K562 (cell line): ENCODE measurements around the gene IGF1R. TPM values are rescaled to one million over a fixed set of nuclear protein-coding genes. Genes with fewer than 3 reads are reported as not detected.

Source experiments
- ATF7 ChIP-seq: fragments of 450-650 bp; IDR thresholded peaks from 2 replicates; pipeline ENCODE4 v1.7.1; 2014; ENCODE audit warnings: mild to moderate bottlenecking, moderate library complexity
- CBFA2T2 ChIP-seq: fragments of 450-650 bp; conservative IDR thresholded peaks from 2 replicates; pipeline ENCODE4 v1.6.1; 2017; ENCODE audit warnings: mild to moderate bottlenecking
- COPS2 ChIP-seq: fragments of 450-650 bp; conservative IDR thresholded peaks from 2 replicates; pipeline ENCODE4 v1.6.1; 2016; ENCODE audit warnings: mild to moderate bottlenecking, moderate library complexity
- CTBP1 ChIP-seq: fragments of 450-650 bp; IDR thresholded peaks from 2 replicates; pipeline ENCODE4 v1.6.1; 2016; ENCODE audit warnings: borderline replicate concordance
- HES1 ChIP-seq: fragments of 450-650 bp; IDR thresholded peaks from 2 replicates; pipeline ENCODE4 v1.6.1; 2016; ENCODE audit warnings: low read depth, mild to moderate bottlenecking, moderate library complexity
- MCM5 ChIP-seq: fragments of 450-650 bp; IDR thresholded peaks from 2 replicates; pipeline ENCODE4 v1.6.1; 2016; ENCODE audit warnings: low read depth
- SNIP1 ChIP-seq: fragments of 450-650 bp; IDR thresholded peaks from 2 replicates; pipeline ENCODE4 v1.7.1; 2017; ENCODE audit warnings: low read depth, mild to moderate bottlenecking
- SP1 ChIP-seq: sonication (generic); formaldehyde crosslinking; IDR thresholded peaks from 2 replicates; pipeline ENCODE4 v1.8.1; 2022; ENCODE audit warnings: mild to moderate bottlenecking, missing genetic modification reagents
- ZNF584 ChIP-seq: fragments of 200-800 bp; sonication (Bioruptor generic); IDR thresholded peaks from 2 replicates; pipeline ENCODE4 v1.6.1; 2016; ENCODE audit warnings: low read depth, mild to moderate bottlenecking, missing genetic modification characterization, missing compliant biosample characterization
- ZNF77 ChIP-seq: fragments of 250-450 bp; sonication (Bioruptor Pico); IDR thresholded peaks from 2 replicates; pipeline ENCODE4 v1.5.0; 2020
- polyA plus RNA-seq, 8 experiments: library from polyadenylated mRNA; depleted of rRNA in 4 of 8; stranded (reverse) in 5 of 8; unstranded in 3 of 8; fragments of >200 nt; fragmentation: Nextera tagmentation in 2 of 8; fragmentation: Illumina TruSeq in 1 of 8; extraction: Ambion mirVana in 2 of 8; extraction: Trizol in 1 of 8; gene quantifications; 2 replicates each; pipeline versions ENCODE4 v1.2.1 to v1.2.3, GENCODE V29; 2011 to 2014; ENCODE audit warnings: inconsistent platforms in 1 of 8, missing spikeins in 1 of 8
- total RNA-seq, 7 experiments: library from RNA; depleted of rRNA in 6 of 7; stranded (reverse); fragments of >200 nt in 6 of 7; fragmentation: Illumina TruSeq in 2 of 7; extraction: Trizol in 2 of 7; gene quantifications; 2 replicates each; pipeline versions ENCODE4 v1.2.1 to v1.2.3, GENCODE V29; 2011 to 2021; ENCODE audit warnings: low replicate concordance in 1 of 7
- TF ChIP-seq, protein P1 (sequence below): fragments of 450-650 bp; formaldehyde crosslinking; IDR thresholded peaks from 2 replicates; pipeline ENCODE4 v1.4.0; 2020; ENCODE audit warnings: mild to moderate bottlenecking, moderate library complexity
- TF ChIP-seq, protein P2 (sequence below): sonication (generic); formaldehyde crosslinking; IDR thresholded peaks from 2 replicates; pipeline ENCODE4 v1.8.0; 2023; ENCODE audit warnings: mild to moderate bottlenecking, missing genetic modification reagents
- TF ChIP-seq, protein P3 (sequence below): fragments of 250-450 bp; sonication (Bioruptor Pico); IDR thresholded peaks from 2 replicates; pipeline ENCODE4 v1.5.1; 2021; ENCODE audit warnings: mild to moderate bottlenecking
- TF ChIP-seq, protein P4 (sequence below), 2 experiments: fragments of 450-650 bp; IDR thresholded peaks; 2 replicates each; pipeline ENCODE4 v1.6.1; 2018; ENCODE audit warnings: mild to moderate bottlenecking in 2 of 2, low read depth in 1 of 2; ENCODE audit not compliant: partially characterized antibody in 2 of 2

Gene IGF1R
- total and polyA plus RNA-seq, 9 of the 15 experiments (the other 6 are each of a cell fraction or from before 2014, with no cell fraction given): 0.35 to 8.0 (median 1.6) TPM

DNA sequence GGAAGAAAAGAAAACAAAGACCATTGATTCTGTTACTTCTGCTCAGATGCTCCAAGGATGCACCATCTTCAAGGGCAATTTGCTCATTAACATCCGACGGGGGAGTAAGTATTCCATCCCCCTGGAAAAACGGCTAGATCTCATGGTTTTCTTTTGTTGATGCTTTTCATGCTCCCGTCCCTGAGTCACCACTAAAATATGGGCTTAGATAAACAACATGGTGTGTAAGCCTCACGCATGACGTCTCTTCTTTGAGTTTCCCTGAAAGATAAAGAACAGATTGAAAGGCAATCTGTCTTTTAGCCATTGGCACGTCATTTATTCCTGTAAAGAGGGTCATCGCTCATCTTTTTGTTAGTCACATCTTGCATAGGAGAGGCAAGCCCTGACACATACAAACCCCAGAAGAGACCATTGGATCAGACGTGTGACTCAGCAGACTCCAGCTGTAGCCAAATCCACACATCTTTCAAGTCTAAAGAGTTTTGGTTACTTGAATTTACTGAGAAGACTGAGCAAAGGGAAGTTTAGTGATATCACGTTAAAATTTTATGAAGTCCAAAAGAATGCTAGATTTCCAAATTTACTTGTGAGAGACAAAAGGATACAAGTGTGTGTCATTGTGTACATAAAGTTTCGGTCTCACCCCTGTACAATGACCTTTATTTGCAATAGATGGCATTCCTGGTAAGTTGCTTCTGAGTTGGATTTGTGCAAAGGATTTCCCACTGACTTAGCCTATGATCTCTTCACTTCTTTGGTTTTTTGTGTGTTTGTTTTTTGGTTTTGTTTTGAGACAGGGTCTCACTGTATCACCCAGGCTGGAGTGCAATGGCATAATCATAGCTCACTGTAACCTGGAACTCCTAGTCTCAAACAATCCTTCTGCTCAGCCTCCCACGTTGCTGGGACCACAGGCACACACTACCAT lies 248.7 kb downstream of the IGF1R start (continued):
- TF ChIP-seq, protein P1, sequence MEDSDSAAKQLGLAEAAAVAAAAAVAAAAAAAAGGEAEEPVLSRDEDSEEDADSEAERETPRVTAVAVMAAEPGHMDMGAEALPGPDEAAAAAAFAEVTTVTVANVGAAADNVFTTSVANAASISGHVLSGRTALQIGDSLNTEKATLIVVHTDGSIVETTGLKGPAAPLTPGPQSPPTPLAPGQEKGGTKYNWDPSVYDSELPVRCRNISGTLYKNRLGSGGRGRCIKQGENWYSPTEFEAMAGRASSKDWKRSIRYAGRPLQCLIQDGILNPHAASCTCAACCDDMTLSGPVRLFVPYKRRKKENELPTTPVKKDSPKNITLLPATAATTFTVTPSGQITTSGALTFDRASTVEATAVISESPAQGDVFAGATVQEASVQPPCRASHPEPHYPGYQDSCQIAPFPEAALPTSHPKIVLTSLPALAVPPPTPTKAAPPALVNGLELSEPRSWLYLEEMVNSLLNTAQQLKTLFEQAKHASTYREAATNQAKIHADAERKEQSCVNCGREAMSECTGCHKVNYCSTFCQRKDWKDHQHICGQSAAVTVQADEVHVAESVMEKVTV: no peak
- no peak for TF ChIP-seq SNIP1
- TF ChIP-seq COPS2: no peak
- TF ChIP-seq, protein P2, sequence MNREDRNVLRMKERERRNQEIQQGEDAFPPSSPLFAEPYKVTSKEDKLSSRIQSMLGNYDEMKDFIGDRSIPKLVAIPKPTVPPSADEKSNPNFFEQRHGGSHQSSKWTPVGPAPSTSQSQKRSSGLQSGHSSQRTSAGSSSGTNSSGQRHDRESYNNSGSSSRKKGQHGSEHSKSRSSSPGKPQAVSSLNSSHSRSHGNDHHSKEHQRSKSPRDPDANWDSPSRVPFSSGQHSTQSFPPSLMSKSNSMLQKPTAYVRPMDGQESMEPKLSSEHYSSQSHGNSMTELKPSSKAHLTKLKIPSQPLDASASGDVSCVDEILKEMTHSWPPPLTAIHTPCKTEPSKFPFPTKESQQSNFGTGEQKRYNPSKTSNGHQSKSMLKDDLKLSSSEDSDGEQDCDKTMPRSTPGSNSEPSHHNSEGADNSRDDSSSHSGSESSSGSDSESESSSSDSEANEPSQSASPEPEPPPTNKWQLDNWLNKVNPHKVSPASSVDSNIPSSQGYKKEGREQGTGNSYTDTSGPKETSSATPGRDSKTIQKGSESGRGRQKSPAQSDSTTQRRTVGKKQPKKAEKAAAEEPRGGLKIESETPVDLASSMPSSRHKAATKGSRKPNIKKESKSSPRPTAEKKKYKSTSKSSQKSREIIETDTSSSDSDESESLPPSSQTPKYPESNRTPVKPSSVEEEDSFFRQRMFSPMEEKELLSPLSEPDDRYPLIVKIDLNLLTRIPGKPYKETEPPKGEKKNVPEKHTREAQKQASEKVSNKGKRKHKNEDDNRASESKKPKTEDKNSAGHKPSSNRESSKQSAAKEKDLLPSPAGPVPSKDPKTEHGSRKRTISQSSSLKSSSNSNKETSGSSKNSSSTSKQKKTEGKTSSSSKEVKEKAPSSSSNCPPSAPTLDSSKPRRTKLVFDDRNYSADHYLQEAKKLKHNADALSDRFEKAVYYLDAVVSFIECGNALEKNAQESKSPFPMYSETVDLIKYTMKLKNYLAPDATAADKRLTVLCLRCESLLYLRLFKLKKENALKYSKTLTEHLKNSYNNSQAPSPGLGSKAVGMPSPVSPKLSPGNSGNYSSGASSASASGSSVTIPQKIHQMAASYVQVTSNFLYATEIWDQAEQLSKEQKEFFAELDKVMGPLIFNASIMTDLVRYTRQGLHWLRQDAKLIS (CRISPR knock-in tag): no peak
- no peak for TF ChIP-seq HES1
- TF ChIP-seq, protein P3, sequence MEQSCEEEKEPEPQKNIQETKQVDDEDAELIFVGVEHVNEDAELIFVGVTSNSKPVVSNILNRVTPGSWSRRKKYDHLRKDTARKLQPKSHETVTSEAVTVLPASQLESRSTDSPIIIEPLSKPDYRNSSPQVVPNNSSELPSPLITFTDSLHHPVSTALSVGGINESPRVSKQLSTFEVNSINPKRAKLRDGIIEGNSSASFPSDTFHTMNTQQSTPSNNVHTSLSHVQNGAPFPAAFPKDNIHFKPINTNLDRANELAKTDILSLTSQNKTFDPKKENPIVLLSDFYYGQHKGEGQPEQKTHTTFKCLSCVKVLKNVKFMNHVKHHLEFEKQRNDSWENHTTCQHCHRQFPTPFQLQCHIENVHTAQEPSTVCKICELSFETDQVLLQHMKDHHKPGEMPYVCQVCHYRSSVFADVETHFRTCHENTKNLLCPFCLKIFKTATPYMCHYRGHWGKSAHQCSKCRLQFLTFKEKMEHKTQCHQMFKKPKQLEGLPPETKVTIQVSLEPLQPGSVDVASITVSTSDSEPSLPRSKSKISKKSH: no peak
- TF ChIP-seq CBFA2T2: peak; percentile 67
- TF ChIP-seq MCM5: no peak
- no peak for TF ChIP-seq SP1
- TF ChIP-seq ZNF77: no peak
- peak; percentile 58; the same call in 1 of the 2 replicates for TF ChIP-seq ATF7
- peak; percentile 26; the same call in 1 of the 2 replicates for TF ChIP-seq CTBP1
- no peak for TF ChIP-seq ZNF584 (CRISPR knock-in tag)
- TF ChIP-seq, protein P4, sequence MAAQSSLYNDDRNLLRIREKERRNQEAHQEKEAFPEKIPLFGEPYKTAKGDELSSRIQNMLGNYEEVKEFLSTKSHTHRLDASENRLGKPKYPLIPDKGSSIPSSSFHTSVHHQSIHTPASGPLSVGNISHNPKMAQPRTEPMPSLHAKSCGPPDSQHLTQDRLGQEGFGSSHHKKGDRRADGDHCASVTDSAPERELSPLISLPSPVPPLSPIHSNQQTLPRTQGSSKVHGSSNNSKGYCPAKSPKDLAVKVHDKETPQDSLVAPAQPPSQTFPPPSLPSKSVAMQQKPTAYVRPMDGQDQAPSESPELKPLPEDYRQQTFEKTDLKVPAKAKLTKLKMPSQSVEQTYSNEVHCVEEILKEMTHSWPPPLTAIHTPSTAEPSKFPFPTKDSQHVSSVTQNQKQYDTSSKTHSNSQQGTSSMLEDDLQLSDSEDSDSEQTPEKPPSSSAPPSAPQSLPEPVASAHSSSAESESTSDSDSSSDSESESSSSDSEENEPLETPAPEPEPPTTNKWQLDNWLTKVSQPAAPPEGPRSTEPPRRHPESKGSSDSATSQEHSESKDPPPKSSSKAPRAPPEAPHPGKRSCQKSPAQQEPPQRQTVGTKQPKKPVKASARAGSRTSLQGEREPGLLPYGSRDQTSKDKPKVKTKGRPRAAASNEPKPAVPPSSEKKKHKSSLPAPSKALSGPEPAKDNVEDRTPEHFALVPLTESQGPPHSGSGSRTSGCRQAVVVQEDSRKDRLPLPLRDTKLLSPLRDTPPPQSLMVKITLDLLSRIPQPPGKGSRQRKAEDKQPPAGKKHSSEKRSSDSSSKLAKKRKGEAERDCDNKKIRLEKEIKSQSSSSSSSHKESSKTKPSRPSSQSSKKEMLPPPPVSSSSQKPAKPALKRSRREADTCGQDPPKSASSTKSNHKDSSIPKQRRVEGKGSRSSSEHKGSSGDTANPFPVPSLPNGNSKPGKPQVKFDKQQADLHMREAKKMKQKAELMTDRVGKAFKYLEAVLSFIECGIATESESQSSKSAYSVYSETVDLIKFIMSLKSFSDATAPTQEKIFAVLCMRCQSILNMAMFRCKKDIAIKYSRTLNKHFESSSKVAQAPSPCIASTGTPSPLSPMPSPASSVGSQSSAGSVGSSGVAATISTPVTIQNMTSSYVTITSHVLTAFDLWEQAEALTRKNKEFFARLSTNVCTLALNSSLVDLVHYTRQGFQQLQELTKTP (IDR thresholded peaks at IDR 0.05; ENCODE audit: low read depth in 1 of 2, partially characterized antibody in 2 of 2): no peak
